Measurements from ENCODE around the gene NINL.
"Not testable (repeated sequence)": the region's sequence is repeated elsewhere in the genome, so short reads cannot be mapped to it uniquely, and the experiment has no call there.

The NINL gene

GRCh38 chr20:25590778-25591177, 5.4 kb upstream of the NINL start:
- DNase-seq: not testable (repeated sequence)

- no peak for DNase-seq
These were observed 3.2 kb upstream of the NINL start for GRCh38 chr20:25588491-25588890.

GRCh38 chr20:25587536-25587935, 2.2 kb upstream of the NINL start:
- DNase-seq: no peak

GRCh38 chr20:25586877-25587276, 1.5 kb upstream of the NINL start:
- no peak for DNase-seq

- not testable (repeated sequence) for DNase-seq
These were observed 1.7 kb downstream of the NINL start for GRCh38 chr20:25583607-25584006.

- DNase-seq: no peak
These were observed 4.6 kb downstream of the NINL start for GRCh38 chr20:25580711-25581110.

- DNase-seq: no peak
These were observed 6.1 kb downstream of the NINL start for GRCh38 chr20:25579081-25579770.

GRCh38 chr20:25576783-25577530, 8.4 kb downstream of the NINL start:
- DNase-seq: no peak

GRCh38 chr20:25574411-25574810, 10.9 kb downstream of the NINL start:
- DNase-seq: no peak

- no peak for DNase-seq
These were observed 11.8 kb downstream of the NINL start for GRCh38 chr20:25573288-25574251.

- no peak for DNase-seq
These were observed 13.5 kb downstream of the NINL start for GRCh38 chr20:25571817-25572216.

GRCh38 chr20:25571240-25571639, 14.1 kb downstream of the NINL start:
- no peak for DNase-seq

- DNase-seq: no peak
These were observed 15.2 kb downstream of the NINL start for GRCh38 chr20:25570148-25570530.

- no peak for DNase-seq
These were observed 18.0 kb downstream of the NINL start for GRCh38 chr20:25567286-25567685.

- DNase-seq: no peak
These were observed 18.5 kb downstream of the NINL start for GRCh38 chr20:25566821-25567220.

- no peak for DNase-seq
These were observed 19.7 kb downstream of the NINL start for GRCh38 chr20:25565578-25566157.

GRCh38 chr20:25563876-25564275, 21.5 kb downstream of the NINL start:
- no peak for DNase-seq

GRCh38 chr20:25563362-25563761, 22.0 kb downstream of the NINL start:
- DNase-seq: no peak

GRCh38 chr20:25561771-25562170, 23.6 kb downstream of the NINL start:
- DNase-seq: not testable (repeated sequence)

GRCh38 chr20:25553819-25554296, 31.5 kb downstream of the NINL start:
- DNase-seq: peak; percentile 18

GRCh38 chr20:25552977-25553376, 32.4 kb downstream of the NINL start:
- no peak for DNase-seq

- no peak for DNase-seq
These were observed 33.7 kb downstream of the NINL start for GRCh38 chr20:25551413-25552215.

Measured in kidney glomerular epithelial cell (primary cell).